ENCODE results near the gene MKRN3.

MKRN3 gene

GRCh38 chr15:23574742-23575141 lies 9.3 kb downstream of the MKRN3 start:
- TF ChIP-seq CTCF (IDR thresholded peaks at IDR 0.05): no peak
- Histone ChIP-seq H3K27me3 (ENCODE audit: control insufficient read depth, insufficient read depth, low read length) (no peaks in the 10 kb centered on the region), H3K9ac (no peak overlapping the region), H3K79me2 (no peaks in the 10 kb centered on the region), H2AFZ (no peak overlapping the region), H3K9me3 (ENCODE audit: control insufficient read depth, low read length) (no peaks in the 10 kb centered on the region), H3K27ac (no peak overlapping the region), H3K4me3 (ENCODE audit: low read depth, low read length) (no peak overlapping the region), H3K4me1 (no peaks in the 10 kb centered on the region), H3K4me2 (ENCODE audit: low read length) (no peak overlapping the region), H3K36me3 (ENCODE audit: control insufficient read depth, insufficient read depth, low read length) (no peaks in the 10 kb centered on the region)

DNA sequence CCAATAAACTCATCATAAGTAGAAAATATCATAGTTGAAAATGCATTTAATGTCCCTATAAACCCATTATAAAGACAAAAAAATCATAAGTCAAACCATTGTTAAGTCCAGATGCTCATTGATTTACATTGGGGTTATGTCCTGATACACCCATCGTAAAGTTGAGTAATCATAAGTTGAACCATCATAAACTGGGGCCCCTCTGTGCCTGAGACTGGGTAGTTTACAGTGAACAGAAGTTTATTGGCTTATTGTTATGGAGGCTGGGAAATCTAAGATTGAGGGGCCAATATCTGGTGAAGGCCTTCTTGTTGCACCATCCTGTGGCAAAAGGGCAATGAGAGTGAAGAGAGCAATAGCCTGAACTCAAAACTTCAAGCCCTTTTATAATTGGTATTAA lies 10.6 kb downstream of the MKRN3 start:
- Histone ChIP-seq H3K4me2 (ENCODE audit: low read length) (no peak overlapping the region), H3K36me3 (ENCODE audit: control insufficient read depth, insufficient read depth, low read length) (no peaks in the 10 kb centered on the region), H3K4me1 (no peaks in the 10 kb centered on the region), H3K9me3 (ENCODE audit: control insufficient read depth, low read length) (no peaks in the 10 kb centered on the region), H3K9ac (no peak overlapping the region), H3K79me2 (no peaks in the 10 kb centered on the region), H2AFZ (no peak overlapping the region), H3K4me3 (ENCODE audit: low read depth, low read length) (no peak overlapping the region), H3K27ac (no peak overlapping the region), H3K27me3 (ENCODE audit: control insufficient read depth, insufficient read depth, low read length) (no peaks in the 10 kb centered on the region)
- TF ChIP-seq CTCF (IDR thresholded peaks at IDR 0.05): no peak

GRCh38 chr15:23578521-23579150 lies 13.2 kb downstream of the MKRN3 start:
- no peak overlapping the region for H3K9ac ChIP-seq
- H3K4me2 ChIP-seq (ENCODE audit: low read length): no peak overlapping the region
- H3K4me1 ChIP-seq: no peaks in the 10 kb centered on the region
- no peaks in the 10 kb centered on the region for H3K36me3 ChIP-seq (ENCODE audit: control insufficient read depth, insufficient read depth, low read length)
- H3K9me3 ChIP-seq (ENCODE audit: control insufficient read depth, low read length): no peaks in the 10 kb centered on the region
- no peak for TF ChIP-seq CTCF (IDR thresholded peaks at IDR 0.05)
- no peak overlapping the region for H2AFZ ChIP-seq
- H3K79me2 ChIP-seq: no peaks in the 10 kb centered on the region
- H3K27me3 ChIP-seq (ENCODE audit: control insufficient read depth, insufficient read depth, low read length): no peaks in the 10 kb centered on the region
- H3K27ac ChIP-seq: no peak overlapping the region
- no peak overlapping the region for H3K4me3 ChIP-seq (ENCODE audit: low read depth, low read length)

DNA sequence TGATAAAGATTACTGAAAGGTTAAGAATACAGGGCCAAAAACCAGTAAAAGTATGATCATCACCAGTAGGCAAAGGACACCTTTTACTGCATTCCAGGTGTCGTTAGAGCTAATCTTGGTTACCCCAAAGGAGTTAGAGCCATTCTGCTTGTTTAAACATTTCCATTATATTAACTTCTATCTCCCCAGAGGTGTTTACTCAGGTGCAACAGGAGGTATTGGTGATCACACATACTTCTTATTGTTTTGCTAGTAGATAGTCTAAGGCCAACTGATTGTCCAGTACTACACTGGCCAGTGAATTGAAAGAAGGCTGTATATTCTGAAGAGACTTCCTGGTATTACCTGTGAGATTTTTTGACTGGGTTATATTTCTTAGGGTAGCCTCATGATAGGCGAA lies 22.8 kb downstream of the MKRN3 start:
- Histone ChIP-seq H3K27me3 (ENCODE audit: control insufficient read depth, insufficient read depth, low read length) (no peaks in the 10 kb centered on the region), H3K4me1 (no peaks in the 10 kb centered on the region), H3K4me2 (ENCODE audit: low read length) (no peak overlapping the region), H3K9ac (no peak overlapping the region), H3K79me2 (no peaks in the 10 kb centered on the region), H3K9me3 (ENCODE audit: control insufficient read depth, low read length) (no peaks in the 10 kb centered on the region), H3K4me3 (ENCODE audit: low read depth, low read length) (no peak overlapping the region), H2AFZ (no peak overlapping the region), H3K27ac (no peak overlapping the region), H3K36me3 (ENCODE audit: control insufficient read depth, insufficient read depth, low read length) (no peaks in the 10 kb centered on the region)
- no peak for TF ChIP-seq CTCF (IDR thresholded peaks at IDR 0.05)

GRCh38 chr15:23589012-23589411 lies 23.5 kb downstream of the MKRN3 start:
- no peaks in the 10 kb centered on the region for H3K27me3 ChIP-seq (ENCODE audit: control insufficient read depth, insufficient read depth, low read length)
- H3K27ac ChIP-seq: no peak overlapping the region
- H3K4me1 ChIP-seq: no peaks in the 10 kb centered on the region
- no peaks in the 10 kb centered on the region for H3K36me3 ChIP-seq (ENCODE audit: control insufficient read depth, insufficient read depth, low read length)
- no peak overlapping the region for H3K4me3 ChIP-seq (ENCODE audit: low read depth, low read length)
- TF ChIP-seq CTCF (IDR thresholded peaks at IDR 0.05): no peak
- no peak overlapping the region for H3K9ac ChIP-seq
- H3K79me2 ChIP-seq: no peaks in the 10 kb centered on the region
- no peak overlapping the region for H3K4me2 ChIP-seq (ENCODE audit: low read length)
- no peaks in the 10 kb centered on the region for H3K9me3 ChIP-seq (ENCODE audit: control insufficient read depth, low read length)
- no peak overlapping the region for H2AFZ ChIP-seq
